T-cell (primary cell): Measurements from ENCODE around the gene DAPK2. TPM values are rescaled to one million over a fixed set of nuclear protein-coding genes. Genes with fewer than 3 reads are reported as not detected.

Experiments used
- ATAC-seq, 4 experiments: fragments of 200-7000 bp in 3 of 4; fragments of 150-1000 bp in 1 of 4; cut with Tn5 transposase; replicated peaks in 1 of 4; 1 replicate in 3 of 4; 2 replicates in 1 of 4; pipeline ENCODE4 v1.10.0; 2021; ENCODE audit warnings: moderate library complexity in 3 of 4, mild to moderate bottlenecking in 2 of 4, moderate number of reproducible peaks in 1 of 4
- CTCF ChIA-PET, 2 donors: fragments of 300-600 bp; sonication (Branson Sonifier 250); formaldehyde crosslinking; loops; one replicate each; lab custom pipeline; 2022; ENCODE audit warnings: antibody characterized with exemption in 2 of 2; lab: Charles Lee
- POLR2A ChIA-PET, 2 donors: fragments of 300-600 bp; sonication (Branson Sonifier 250); formaldehyde crosslinking; loops; one replicate each; lab custom pipeline; 2022; ENCODE audit warnings: antibody characterized with exemption in 2 of 2; lab: Charles Lee
- DNase-seq, 35 experiments: peaks; one replicate each; pipeline versions ENCODE4 v3.0.0 to v3.0.0-alpha.2; 2013 to 2023
- H3K27ac ChIP-seq: one replicate; pipeline ENCODE4 v1.5.1; 2013; ENCODE audit warnings: low read length
- H3K27me3 ChIP-seq, 2 experiments: replicated peaks in 1 of 2; 1 replicate in 1 of 2; 2 replicates in 1 of 2; pipeline versions ENCODE4 v1.6.1 to v1.7.0; 2013; ENCODE audit warnings: low read length in 1 of 2, mixed read lengths in 1 of 2; ENCODE audit not compliant: control insufficient read depth in 2 of 2, insufficient read depth in 2 of 2; ENCODE audit errors: extremely low read depth in 1 of 2
- H3K36me3 ChIP-seq, 2 donors: 1 replicate in 1 of 2; 2 replicates in 1 of 2; pipeline versions ENCODE4 v1.6.1 to v1.7.0; 2013; ENCODE audit warnings: low read length in 1 of 2; ENCODE audit not compliant: control insufficient read depth in 2 of 2, insufficient read depth in 1 of 2; ENCODE audit errors: extremely low read depth in 1 of 2
- H3K4me1 ChIP-seq, 2 experiments: 1 replicate in 1 of 2; 2 replicates in 1 of 2; pipeline versions ENCODE4 v1.6.1 to v1.7.0; 2013; ENCODE audit warnings: low read length in 2 of 2, mixed read lengths in 1 of 2; ENCODE audit not compliant: insufficient read depth in 2 of 2, control insufficient read depth in 1 of 2; ENCODE audit errors: extremely low read depth in 1 of 2
- H3K4me3 ChIP-seq, 2 donors: 1 replicate in 1 of 2; 2 replicates in 1 of 2; pipeline versions ENCODE4 v1.5.1 to v1.7.0; 2013; ENCODE audit warnings: mild to moderate bottlenecking in 2 of 2, low read length in 1 of 2, moderate library complexity in 1 of 2; ENCODE audit not compliant: control insufficient read depth in 1 of 2; ENCODE audit errors: extremely low read depth in 1 of 2
- H3K9me3 ChIP-seq: 2 replicates; pipeline ENCODE4 v1.7.0; 2013
- H3K27ac Mint-ChIP-seq, 2 donors: one replicate each; pipeline ENCODE4 v1.8.0; 2020 to 2021; ENCODE audit warnings: mild to moderate bottlenecking in 2 of 2, mixed read lengths in 2 of 2
- H3K27me3 Mint-ChIP-seq, 2 donors: one replicate each; pipeline ENCODE4 v1.8.0; 2021 to 2022; ENCODE audit warnings: mixed read lengths in 2 of 2
- H3K36me3 Mint-ChIP-seq: one replicate; pipeline ENCODE4 v1.8.0; 2021; ENCODE audit warnings: mixed read lengths
- H3K4me1 Mint-ChIP-seq, 3 donors: one replicate each; pipeline ENCODE4 v1.8.0; 2020 to 2022; ENCODE audit warnings: mixed read lengths in 3 of 3, mild to moderate bottlenecking in 1 of 3
- H3K4me3 Mint-ChIP-seq, 3 donors: one replicate each; pipeline ENCODE4 v1.8.0; 2020 to 2022; ENCODE audit warnings: mild to moderate bottlenecking in 3 of 3, mixed read lengths in 3 of 3, moderate library complexity in 3 of 3
- H3K9me3 Mint-ChIP-seq, 3 donors: one replicate each; pipeline ENCODE4 v1.8.0; 2020 to 2022; ENCODE audit warnings: mixed read lengths in 3 of 3
- WGBS: methylation state at CpG from one replicate; pipeline ENCODE4 v1.1.5; 2013; ENCODE audit warnings: missing lambda C conversion rate; ENCODE audit not compliant: insufficient coverage; 5-methylcytosine and 5-hydroxymethylcytosine counted together
- total RNA-seq, 35 experiments: library from RNA in 6 of 35; stranded (reverse) in 6 of 35; fragments of 120-200 nt in 1 of 35; gene quantifications; one replicate each; pipeline versions ENCODE4 v1.2.1 to v1.2.4 and lab custom pipeline; 2013 to 2026

Gene DAPK2
- total RNA-seq, 5 donors from 2014 or later (not counting 1 experiment from before 2014, with no cell fraction given): 0.78 to 23.5 (median 6.1) TPM

GRCh38 chr15:64045101-64045435, 1.2 kb downstream of the DAPK2 start:
- POLR2A ChIA-PET: no interaction called here
- Histone ChIP-seq H3K9me3 (no peaks in the 10 kb centered on the region), H3K4me3 (no peak overlapping the region), H3K27ac (no peak overlapping the region), H3K36me3 (no peaks in the 10 kb centered on the region), H3K27me3 (peaks cover 0 to 37% of the 10 kb centered on the region in 2 experiments), H3K4me1 (peaks cover 0 to 17% of the 10 kb centered on the region in 2 experiments)
- H3K4me3 Mint-ChIP-seq: peak overlapping the region; percentile 54 to 81 (median 69)
- peaks cover 7 to 23% (median 11%) of the 10 kb centered on the region in 3 donors for H3K4me1 Mint-ChIP-seq
- ATAC-seq: no peak
- 100% methylated on average over 3 of the region's 5 CpGs for WGBS
- H3K27me3 Mint-ChIP-seq: peaks cover 5 to 13% of the 10 kb centered on the region in 2 donors
- no peak overlapping the region for H3K27ac Mint-ChIP-seq
- H3K36me3 Mint-ChIP-seq: peaks cover under 1% of the 10 kb centered on the region
- CTCF ChIA-PET: interaction anchor here in 1 of 2 donors (1.1 kb wide), 1 partner anchor 293 kb away, joined by 4 read pairs; no protein-coding TSS in a partner anchor
- H3K9me3 Mint-ChIP-seq: no peaks in the 10 kb centered on the region
- no peak for DNase-seq

- H3K4me3 ChIP-seq: no peak overlapping the region
- ATAC-seq: no peak
- Mint-ChIP-seq H3K4me1 (peaks cover 7 to 23% (median 11%) of the 10 kb centered on the region in 3 donors), H3K27me3 (peaks cover 5 to 13% of the 10 kb centered on the region in 2 donors), H3K27ac (no peak overlapping the region), H3K36me3 (peaks cover 2% of the 10 kb centered on the region), H3K9me3 (no peaks in the 10 kb centered on the region), H3K4me3 (peak overlapping the region; percentile 54 to 81 (median 69))
- CTCF ChIA-PET: interaction anchor here in 1 of 2 donors (1.1 kb wide), 1 partner anchor 292 kb away, joined by 4 read pairs; no protein-coding TSS in a partner anchor
- H3K4me1 ChIP-seq: peaks cover 0 to 17% of the 10 kb centered on the region in 2 experiments
- H3K9me3 ChIP-seq: no peaks in the 10 kb centered on the region
- POLR2A ChIA-PET: no interaction called here
- H3K27ac ChIP-seq: no peak overlapping the region
- 75% methylated on average over 4 of the region's 7 CpGs for WGBS
- peak in 1 of 35 experiments; percentile 9 for DNase-seq
- H3K27me3 ChIP-seq: peaks cover 0 to 32% of the 10 kb centered on the region in 2 experiments
- no peaks in the 10 kb centered on the region for H3K36me3 ChIP-seq
Measured at GRCh38 chr15:64044300-64045100, 1.8 kb downstream of the DAPK2 start.

GRCh38 chr15:64038878-64039610, 7.2 kb downstream of the DAPK2 start:
- H3K36me3 ChIP-seq: no peaks in the 10 kb centered on the region
- no peaks in the 10 kb centered on the region for H3K9me3 ChIP-seq
- H3K4me3 ChIP-seq: no peak overlapping the region
- Mint-ChIP-seq H3K4me3 (no peak overlapping the region), H3K4me1 (no peaks in the 10 kb centered on the region), H3K27ac (no peak overlapping the region), H3K9me3 (no peaks in the 10 kb centered on the region), H3K36me3 (peaks cover 2% of the 10 kb centered on the region), H3K27me3 (no peaks in the 10 kb centered on the region)
- 88% methylated on average over 1 of the region's 4 CpGs for WGBS
- ATAC-seq (no peak), DNase-seq (no peak)
- ChIA-PET POLR2A (no interaction called here), CTCF (no interaction called here)
- no peaks in the 10 kb centered on the region for H3K4me1 ChIP-seq
- no peak overlapping the region for H3K27ac ChIP-seq
- peaks cover 0 to 2% of the 10 kb centered on the region in 2 experiments for H3K27me3 ChIP-seq

- ATAC-seq (no peak), DNase-seq (no peak)
- POLR2A ChIA-PET: no interaction called here
- H3K9me3 ChIP-seq: no peaks in the 10 kb centered on the region
- peaks cover 0 to 2% of the 10 kb centered on the region in 2 experiments for H3K27me3 ChIP-seq
- H3K27ac ChIP-seq: no peak overlapping the region
- 100% methylated on average over 1 of the region's 2 CpGs for WGBS
- H3K27ac Mint-ChIP-seq: peak overlapping the region in 1 of 2 donors; percentile 16
- H3K4me3 Mint-ChIP-seq: no peak overlapping the region
- CTCF ChIA-PET: interaction anchor here in 1 of 2 donors (0.5 to 0.7 kb wide), 3 partner anchors 61 to 384 kb away, joined by 3 to 11 read pairs (median 4); no protein-coding TSS in a partner anchor
- H3K27me3 Mint-ChIP-seq: no peaks in the 10 kb centered on the region
- H3K9me3 Mint-ChIP-seq: no peaks in the 10 kb centered on the region
- peaks cover 2% of the 10 kb centered on the region for H3K36me3 Mint-ChIP-seq
- H3K4me1 Mint-ChIP-seq: peaks cover 0 to 1% (median 0%) of the 10 kb centered on the region in 3 donors
- no peaks in the 10 kb centered on the region for H3K36me3 ChIP-seq
- peaks cover 0 to under 1% of the 10 kb centered on the region in 2 experiments for H3K4me1 ChIP-seq
- H3K4me3 ChIP-seq: no peak overlapping the region
Measured at GRCh38 chr15:64037966-64038365, 8.3 kb downstream of the DAPK2 start.

- H3K27me3 ChIP-seq: peaks cover 0 to 2% of the 10 kb centered on the region in 2 experiments
- H3K27me3 Mint-ChIP-seq: no peaks in the 10 kb centered on the region
- H3K4me3 ChIP-seq: no peak overlapping the region
- no peaks in the 10 kb centered on the region for H3K9me3 ChIP-seq
- WGBS: 96% methylated on average over 3 of the region's 3 CpGs
- ATAC-seq: no peak
- ChIA-PET POLR2A (no interaction called here), CTCF (interaction anchor here (0.5 to 0.6 kb wide), 2 partner anchors 192 to 1237 kb away, joined by 5 read pairs; no protein-coding TSS in a partner anchor)
- no peak overlapping the region for H3K27ac ChIP-seq
- peaks cover 0 to 6% (median 6%) of the 10 kb centered on the region in 3 donors for H3K4me1 Mint-ChIP-seq
- H3K4me1 ChIP-seq: peaks cover 0 to 9% of the 10 kb centered on the region in 2 experiments
- no peaks in the 10 kb centered on the region for H3K9me3 Mint-ChIP-seq
- no peak for DNase-seq
- H3K27ac Mint-ChIP-seq: no peak overlapping the region
- no peak overlapping the region for H3K4me3 Mint-ChIP-seq
- H3K36me3 Mint-ChIP-seq: peaks cover 2% of the 10 kb centered on the region
- H3K36me3 ChIP-seq: no peaks in the 10 kb centered on the region
Measured at GRCh38 chr15:64037116-64037515, 9.2 kb downstream of the DAPK2 start.

GRCh38 chr15:64035525-64035924, 10.8 kb downstream of the DAPK2 start:
- POLR2A ChIA-PET: no interaction called here
- H3K4me3 Mint-ChIP-seq: no peak overlapping the region
- Histone ChIP-seq H3K4me1 (peaks cover 0 to 13% of the 10 kb centered on the region in 2 experiments), H3K27ac (no peak overlapping the region), H3K36me3 (no peaks in the 10 kb centered on the region), H3K27me3 (no peaks in the 10 kb centered on the region), H3K4me3 (no peak overlapping the region), H3K9me3 (no peaks in the 10 kb centered on the region)
- H3K4me1 Mint-ChIP-seq: peaks cover 0 to 15% (median 11%) of the 10 kb centered on the region in 3 donors
- 88% methylated on average over 1 of the region's 1 CpG for WGBS
- ATAC-seq (no peak), DNase-seq (no peak)
- peaks cover 2% of the 10 kb centered on the region for H3K36me3 Mint-ChIP-seq
- CTCF ChIA-PET: interaction anchor here in 1 of 2 donors (0.6 kb wide), 1 partner anchor 96 kb away, joined by 3 read pairs; no protein-coding TSS in a partner anchor
- no peaks in the 10 kb centered on the region for H3K9me3 Mint-ChIP-seq
- H3K27ac Mint-ChIP-seq: no peak overlapping the region
- no peaks in the 10 kb centered on the region for H3K27me3 Mint-ChIP-seq
